GM13977 (cell line): ENCODE measurements around the gene BAZ1A.

Experiments used
- DNase-seq: peaks from one replicate; pipeline ENCODE4 v3.0.0; 2012; ENCODE audit warnings: low spot score
- CTCF ChIP-seq: IDR thresholded peaks from 2 replicates; pipeline ENCODE4 v1.5.1; 2012; ENCODE audit warnings: mild to moderate bottlenecking, control low read depth; ENCODE audit not compliant: insufficient read depth; ENCODE audit errors: extremely low read depth, missing control alignments
- in situ Hi-C: fragments of 300-500 bp; cut with MboI; formaldehyde crosslinking; loops from one replicate; pipeline ENCODE4 v1.12.0; 2022; ENCODE audit warnings: low sequenced_read_pairs, low pct_unique_long_range_greater_than_20kb, mixed read lengths, inconsistent platforms; ENCODE audit not compliant: unreplicated experiment

Gene BAZ1A, protein sequence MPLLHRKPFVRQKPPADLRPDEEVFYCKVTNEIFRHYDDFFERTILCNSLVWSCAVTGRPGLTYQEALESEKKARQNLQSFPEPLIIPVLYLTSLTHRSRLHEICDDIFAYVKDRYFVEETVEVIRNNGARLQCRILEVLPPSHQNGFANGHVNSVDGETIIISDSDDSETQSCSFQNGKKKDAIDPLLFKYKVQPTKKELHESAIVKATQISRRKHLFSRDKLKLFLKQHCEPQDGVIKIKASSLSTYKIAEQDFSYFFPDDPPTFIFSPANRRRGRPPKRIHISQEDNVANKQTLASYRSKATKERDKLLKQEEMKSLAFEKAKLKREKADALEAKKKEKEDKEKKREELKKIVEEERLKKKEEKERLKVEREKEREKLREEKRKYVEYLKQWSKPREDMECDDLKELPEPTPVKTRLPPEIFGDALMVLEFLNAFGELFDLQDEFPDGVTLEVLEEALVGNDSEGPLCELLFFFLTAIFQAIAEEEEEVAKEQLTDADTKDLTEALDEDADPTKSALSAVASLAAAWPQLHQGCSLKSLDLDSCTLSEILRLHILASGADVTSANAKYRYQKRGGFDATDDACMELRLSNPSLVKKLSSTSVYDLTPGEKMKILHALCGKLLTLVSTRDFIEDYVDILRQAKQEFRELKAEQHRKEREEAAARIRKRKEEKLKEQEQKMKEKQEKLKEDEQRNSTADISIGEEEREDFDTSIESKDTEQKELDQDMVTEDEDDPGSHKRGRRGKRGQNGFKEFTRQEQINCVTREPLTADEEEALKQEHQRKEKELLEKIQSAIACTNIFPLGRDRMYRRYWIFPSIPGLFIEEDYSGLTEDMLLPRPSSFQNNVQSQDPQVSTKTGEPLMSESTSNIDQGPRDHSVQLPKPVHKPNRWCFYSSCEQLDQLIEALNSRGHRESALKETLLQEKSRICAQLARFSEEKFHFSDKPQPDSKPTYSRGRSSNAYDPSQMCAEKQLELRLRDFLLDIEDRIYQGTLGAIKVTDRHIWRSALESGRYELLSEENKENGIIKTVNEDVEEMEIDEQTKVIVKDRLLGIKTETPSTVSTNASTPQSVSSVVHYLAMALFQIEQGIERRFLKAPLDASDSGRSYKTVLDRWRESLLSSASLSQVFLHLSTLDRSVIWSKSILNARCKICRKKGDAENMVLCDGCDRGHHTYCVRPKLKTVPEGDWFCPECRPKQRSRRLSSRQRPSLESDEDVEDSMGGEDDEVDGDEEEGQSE (N-terminal part only)

GRCh38 chr14:34875031-34875922 lies at the start of gene BAZ1A:
Gene BAZ1A (minus strand): TSS chr14:34875360. CDS start chr14:34874604, 756 bp downstream.
- in situ Hi-C loops, result no loop called here
- DNase-seq, result peak; percentile 83
- no peak for TF ChIP-seq CTCF

DNA sequence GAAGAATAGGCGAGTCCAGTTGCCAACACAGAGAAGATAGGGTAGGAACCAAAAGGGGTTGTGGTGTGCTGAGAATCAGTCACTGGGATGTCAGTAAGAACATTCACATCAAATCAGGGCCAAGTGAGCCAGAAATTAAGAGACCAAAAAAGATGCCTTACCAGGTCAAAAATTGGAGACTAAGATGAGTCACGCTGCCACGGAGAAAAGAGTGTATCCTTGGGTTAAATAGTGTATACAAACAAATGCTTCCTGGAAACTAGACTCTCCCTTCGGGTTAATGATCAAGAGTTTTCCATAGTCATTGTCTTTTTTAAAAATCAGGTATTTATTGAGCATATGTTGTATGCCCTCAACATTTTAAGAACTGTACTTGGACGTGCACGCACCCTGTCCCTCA lies 45.2 kb upstream of the BAZ1A start:
- DNase-seq, result no peak
- in situ Hi-C loops, result no loop called here

GRCh38 chr14:34913619-34914018 lies 38.5 kb upstream of the BAZ1A start:
- in situ Hi-C loops, result no loop called here
- no peak for TF ChIP-seq CTCF
- no peak for DNase-seq

More for the DNA sequence above, 45.2 kb upstream of the BAZ1A start:
- TF ChIP-seq CTCF, result no peak

DNA sequence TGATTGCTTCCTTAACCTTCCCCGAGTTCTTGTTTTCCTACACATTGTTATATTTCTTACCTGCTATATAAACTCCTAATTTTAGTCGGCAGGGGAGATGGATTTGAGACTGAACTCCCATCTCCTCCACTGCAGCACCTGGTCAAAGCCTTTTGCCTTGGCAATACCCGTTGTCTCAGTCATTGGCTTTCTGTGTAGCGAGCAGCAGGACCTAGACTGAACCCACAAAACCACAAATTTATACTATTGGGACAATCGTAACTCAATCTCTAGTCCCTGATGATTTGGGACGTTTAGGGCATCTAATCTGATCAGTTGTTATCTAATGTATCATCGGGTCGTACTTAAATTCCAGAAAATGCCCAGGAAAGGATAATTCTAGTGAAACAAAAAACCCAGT lies 37.8 kb upstream of the BAZ1A start:
- no peak for DNase-seq
- TF ChIP-seq CTCF, result no peak
- in situ Hi-C loops, result no loop called here

DNA sequence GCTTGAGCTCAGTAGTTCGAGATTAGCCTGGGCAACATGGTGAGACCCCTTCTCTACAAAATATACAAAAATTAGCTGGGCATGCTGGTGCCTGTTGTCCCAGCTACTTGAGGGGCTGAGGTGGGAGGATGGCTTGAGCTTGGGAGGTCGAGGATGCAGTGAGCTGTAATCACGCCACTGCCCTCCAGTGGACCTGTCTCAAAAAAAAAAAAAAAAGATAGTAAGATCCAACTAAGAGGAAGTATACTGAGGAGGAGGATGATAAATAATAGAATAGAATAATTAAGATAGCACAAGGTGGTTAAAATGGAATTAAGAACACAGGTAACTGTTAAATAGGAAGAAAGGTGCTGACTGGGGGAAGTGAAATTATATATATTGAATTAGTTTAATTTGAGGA lies 37.0 kb upstream of the BAZ1A start:
- DNase-seq, result no peak
- no peak for TF ChIP-seq CTCF
- in situ Hi-C loops, result no loop called here
